IMR-90 (cell line): ENCODE measurements around the gene ESR2. TPM values are rescaled to one million over a fixed set of nuclear protein-coding genes. Genes with fewer than 3 reads are reported as not detected.
"Not testable (repeated sequence)": the region's sequence is repeated elsewhere in the genome, so short reads cannot be mapped to it uniquely, and the experiment has no call there.

Source experiments
- ATAC-seq: fragments of 200-7000 bp; cut with Tn5 transposase; 2 replicates; pipeline ENCODE4 v1.9.1; 2020; ENCODE audit warnings: low read depth, mild to moderate bottlenecking, moderate library complexity
- BruUV-seq: library from RNA; stranded (reverse); fragments of 400-500 nt; replicated peaks from 2 replicates; lab custom pipeline; 2021; lab: Mats Ljungman, UMichigan
- CTCF ChIA-PET: fragments of 300-600 bp; formaldehyde crosslinking; extraction: SDS; loops from one replicate; lab custom pipeline; 2021; ENCODE audit warnings: antibody characterized with exemption; lab: Yijun Ruan, JAX
- POLR2A ChIA-PET: fragments of 300-600 bp; sonication (Branson Sonifier 250); formaldehyde crosslinking; loops from one replicate; lab custom pipeline; 2022; ENCODE audit warnings: antibody characterized with exemption; ENCODE audit not compliant: unreplicated experiment; lab: Charles Lee
- DNase-seq: peaks from one replicate; pipeline ENCODE4 v3.0.0; 2013
- H2AFZ ChIP-seq: replicated peaks from 2 replicates; pipeline ENCODE3; 2013; ENCODE audit warnings: low read length, mild to moderate bottlenecking; ENCODE audit not compliant: poor library complexity
- H2AK5ac ChIP-seq: 2 replicates; pipeline ENCODE4 v1.6.1; 2013; ENCODE audit warnings: low read depth, low read length, inconsistent platforms
- H2AK9ac ChIP-seq: replicated peaks from 2 replicates; pipeline ENCODE3; 2013; ENCODE audit warnings: mild to moderate bottlenecking, low read depth, low read length, moderate library complexity; ENCODE audit not compliant: poor library complexity
- H2BK120ac ChIP-seq: 2 replicates; pipeline ENCODE4 v1.6.1; 2013; ENCODE audit warnings: low read depth, low read length, inconsistent platforms
- H2BK15ac ChIP-seq: 3 replicates; pipeline ENCODE4 v1.6.1; 2013; ENCODE audit warnings: low read depth, low read length, inconsistent platforms
- H2BK20ac ChIP-seq: 2 replicates; pipeline ENCODE4 v1.6.1; 2013; ENCODE audit warnings: low read depth, mild to moderate bottlenecking, inconsistent platforms, low read length, moderate library complexity
- H2BK5ac ChIP-seq: 2 replicates; pipeline ENCODE4 v1.6.1; 2013; ENCODE audit warnings: mild to moderate bottlenecking, low read depth, low read length, inconsistent platforms; ENCODE audit not compliant: poor library complexity, severe bottlenecking
- H3K14ac ChIP-seq: replicated peaks from 2 replicates; pipeline ENCODE4 v1.6.1; 2013; ENCODE audit warnings: low read depth, low read length, inconsistent platforms
- H3K18ac ChIP-seq: 2 replicates; pipeline ENCODE4 v1.6.1; 2013; ENCODE audit warnings: low read depth, low read length, control low read depth
- H3K23ac ChIP-seq: 2 replicates; pipeline ENCODE4 v1.6.1; 2013; ENCODE audit warnings: low read depth, low read length, inconsistent platforms
- H3K27ac ChIP-seq: 2 replicates; pipeline ENCODE4 v1.5.1; 2013; ENCODE audit warnings: mild to moderate bottlenecking, control low read depth, low read length; ENCODE audit not compliant: insufficient read depth
- H3K27me3 ChIP-seq: 2 replicates; pipeline ENCODE4 v1.6.1; 2013; ENCODE audit warnings: low read length; ENCODE audit not compliant: control insufficient read depth, insufficient read depth
- H3K36me3 ChIP-seq: 2 replicates; pipeline ENCODE4 v1.6.1; 2013; ENCODE audit warnings: low read length, mixed read lengths; ENCODE audit not compliant: control insufficient read depth, insufficient read depth
- H3K4ac ChIP-seq: 2 replicates; pipeline ENCODE4 v1.6.1; 2013; ENCODE audit warnings: low read depth, low read length, inconsistent platforms
- H3K4me1 ChIP-seq: 2 replicates; pipeline ENCODE4 v1.6.1; 2013; ENCODE audit warnings: low read length, mixed read lengths; ENCODE audit not compliant: control insufficient read depth, insufficient read depth
- H3K4me2 ChIP-seq: 2 replicates; pipeline ENCODE4 v1.6.1; 2013; ENCODE audit warnings: low read depth, mild to moderate bottlenecking, control low read depth, low read length, moderate library complexity
- H3K4me3 ChIP-seq: 2 replicates; pipeline ENCODE4 v1.5.1; 2013; ENCODE audit warnings: low read depth, mild to moderate bottlenecking, control low read depth, low read length, moderate library complexity; ENCODE audit not compliant: insufficient read depth
- H3K56ac ChIP-seq: 2 replicates; pipeline ENCODE4 v1.6.1; 2013; ENCODE audit warnings: low read length, inconsistent platforms; ENCODE audit not compliant: insufficient read depth; ENCODE audit errors: extremely low read depth
- H3K79me1 ChIP-seq, 2 experiments: 2 replicates each; pipeline ENCODE4 v1.6.1; 2013; ENCODE audit warnings: low read length in 2 of 2, inconsistent platforms in 1 of 2, low read depth in 1 of 2
- H3K9ac ChIP-seq: 2 replicates; pipeline ENCODE4 v1.6.1; 2013; ENCODE audit warnings: low read depth, low read length, control low read depth
- H3K9me1 ChIP-seq: 2 replicates; pipeline ENCODE4 v1.6.1; 2013; ENCODE audit warnings: low read length, inconsistent platforms; ENCODE audit not compliant: insufficient read depth
- H3K9me3 ChIP-seq: 2 replicates; pipeline ENCODE4 v1.6.1; 2013; ENCODE audit warnings: low read length; ENCODE audit not compliant: control insufficient read depth, insufficient read depth
- H4K20me1 ChIP-seq: 2 replicates; pipeline ENCODE4 v1.6.1; 2013; ENCODE audit warnings: low read length, inconsistent platforms; ENCODE audit not compliant: insufficient read depth
- H4K5ac ChIP-seq: 2 replicates; pipeline ENCODE4 v1.6.1; 2013; ENCODE audit warnings: mild to moderate bottlenecking, low read depth, low read length, control low read depth
- H4K8ac ChIP-seq, 2 experiments: 2 replicates each; pipeline ENCODE4 v1.6.1; 2013; ENCODE audit warnings: low read depth in 2 of 2, low read length in 2 of 2, control low read depth in 1 of 2, inconsistent platforms in 1 of 2
- H4K91ac ChIP-seq: 2 replicates; pipeline ENCODE4 v1.6.1; 2013; ENCODE audit warnings: low read depth, low read length, inconsistent platforms; ENCODE audit not compliant: insufficient read depth
- WGBS, 2 experiments: methylation state at CpG; one replicate each; pipeline versions ENCODE4 v1.1.5 to v1.1.7; 2013; ENCODE audit warnings: missing lambda C conversion rate in 2 of 2; ENCODE audit not compliant: insufficient read length in 1 of 2; ENCODE audit errors: extremely low coverage in 2 of 2; 5-methylcytosine and 5-hydroxymethylcytosine counted together
- dilution Hi-C: fragments of 300-500 bp; cut with HindIII; formaldehyde crosslinking; loops from one replicate; pipeline ENCODE4 v1.14.3; 2018; ENCODE audit warnings: low sequenced_read_pairs; ENCODE audit not compliant: unreplicated experiment
- in situ Hi-C: fragments of 300-500 bp; cut with MboI; formaldehyde crosslinking; loops from 3 replicates; pipeline ENCODE4 v1.14.3; 2019; ENCODE audit warnings: low sequenced_read_pairs, inconsistent platforms, mixed read lengths
- intact Hi-C: fragments of 100-400 bp; cut with micrococcal nuclease; formaldehyde crosslinking; loops from 2 replicates; pipeline ENCODE4 v1.10.0; 2022
- polyA plus RNA-seq, 3 experiments: library from polyadenylated mRNA; depleted of rRNA; stranded (reverse); fragments of >200 nt; gene quantifications; 2 replicates each; pipeline ENCODE4 v1.2.3, GENCODE V29; 2012; ENCODE audit warnings: low replicate concordance in 1 of 3
- total RNA-seq: library from RNA; depleted of rRNA; stranded (reverse); fragments of >200 nt; gene quantifications from 2 replicates; pipeline ENCODE4 v1.2.3, GENCODE V29; 2012

ESR2 gene
- total and polyA plus RNA-seq, 2 of the 4 experiments (the other 2 are of a cell fraction), result under 0.01 to 0.03 TPM

DNA sequence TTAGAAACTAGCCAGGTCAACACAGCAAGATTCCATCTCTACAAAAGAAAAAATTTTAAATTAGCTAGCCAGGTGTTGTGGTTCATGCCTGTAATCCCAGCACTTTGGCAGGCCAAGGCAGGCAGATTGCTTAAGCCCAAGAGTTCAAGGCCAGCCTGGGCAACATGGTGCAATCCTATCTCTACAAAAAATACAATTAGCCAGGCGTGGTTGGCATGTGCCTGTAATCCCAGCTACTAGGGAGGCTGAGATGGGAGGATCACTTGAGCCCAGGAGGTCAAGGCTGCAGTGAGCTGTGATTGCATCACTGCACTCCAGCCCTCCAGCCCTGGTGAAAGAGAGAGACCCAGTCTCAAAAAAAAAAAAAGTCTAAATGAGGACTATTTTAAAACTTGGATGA lies 24.5 kb upstream of the ESR2 start:
- H3K14ac ChIP-seq, DNase-seq, H2BK20ac ChIP-seq, intact Hi-C loops, H4K5ac ChIP-seq, H2AFZ ChIP-seq, BruUV-seq, H4K91ac ChIP-seq, H2BK120ac ChIP-seq, H3K18ac ChIP-seq, H3K4me3 ChIP-seq, ATAC-seq, H3K36me3 ChIP-seq, H4K20me1 ChIP-seq, H3K9ac ChIP-seq, dilution Hi-C loops, H2AK5ac ChIP-seq, H2AK9ac ChIP-seq, H3K27me3 ChIP-seq, H3K27ac ChIP-seq, H3K23ac ChIP-seq, H3K9me1 ChIP-seq, H3K9me3 ChIP-seq, H3K56ac ChIP-seq, in situ Hi-C loops, H4K8ac ChIP-seq, CTCF ChIA-PET, H2BK15ac ChIP-seq, H3K79me1 ChIP-seq, H3K4me1 ChIP-seq, POLR2A ChIA-PET, H2BK5ac ChIP-seq, H3K4ac ChIP-seq, H3K4me2 ChIP-seq: not testable (repeated sequence)
- no CpG with 5 or more reads among the region's 1 CpG for WGBS, 2 experiments
